GM12801 (cell line): Measurements from ENCODE around the gene HK1.

Experiments
- CTCF ChIP-seq: IDR thresholded peaks from one replicate; pipeline ENCODE4 v1.5.1; 2011; ENCODE audit warnings: control low read depth; ENCODE audit not compliant: insufficient read length; ENCODE audit errors: extremely low read depth

Gene HK1

GRCh38 chr10:69367469-69367868, 89.2 kb downstream of the HK1 start:
- TF ChIP-seq CTCF = no peak

GRCh38 chr10:69372126-69372980, 94.1 kb downstream of the HK1 start:
- TF ChIP-seq CTCF = no peak

- no peak for TF ChIP-seq CTCF
Measured at GRCh38 chr10:69374242-69374641, 95.9 kb downstream of the HK1 start.

GRCh38 chr10:69374931-69375306, 96.6 kb downstream of the HK1 start:
- TF ChIP-seq CTCF = no peak

GRCh38 chr10:69375307-69376151, 97.2 kb downstream of the HK1 start:
- no peak for TF ChIP-seq CTCF

GRCh38 chr10:69376662-69377061, 98.4 kb downstream of the HK1 start:
- no peak for TF ChIP-seq CTCF

- no peak for TF ChIP-seq CTCF
Measured at GRCh38 chr10:69377191-69377590, 98.9 kb downstream of the HK1 start.
